Stimulated activated CD4-positive, alpha-beta T cell treated with anti-CD3 and anti-CD28 coated beads, Interleukin-1b, Interleukin-23, amount 100 ng/mL, for 24 hours (primary cell): ENCODE results near the gene HCN1.
"Not testable (repeated sequence)": the region's sequence is repeated elsewhere in the genome, so short reads cannot be mapped to it uniquely, and the experiment has no call there.

Experiments used
- DNase-seq, 4 experiments: peaks; one replicate each; pipeline ENCODE4 v3.0.0-alpha.2; 2020; ENCODE audit warnings: low read depth in 4 of 4, low spot score in 1 of 4

The HCN1 gene

DNA sequence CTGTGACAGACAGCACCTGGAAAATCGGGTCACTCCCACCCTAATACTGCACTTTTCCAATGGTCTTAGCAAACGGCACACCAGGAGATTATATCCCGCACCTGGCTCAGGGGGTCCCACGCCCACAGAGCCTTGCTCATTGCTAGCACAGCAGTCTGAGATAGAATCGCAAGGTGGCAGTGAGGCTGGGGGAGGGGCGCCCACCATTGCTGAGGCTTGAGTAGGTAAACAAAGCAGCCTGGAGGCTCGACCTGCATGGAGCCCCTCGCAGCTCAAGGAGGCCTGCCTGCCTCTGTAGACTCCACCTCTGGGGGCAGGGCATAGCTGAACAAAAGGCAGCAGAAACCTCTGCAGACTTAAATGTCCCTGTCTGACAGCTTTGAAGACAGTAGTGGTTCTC is 383.6 kb downstream of the HCN1 start:
- DNase-seq = not testable (repeated sequence)

GRCh38 chr5:45295231-45295630 is 400.9 kb downstream of the HCN1 start:
- DNase-seq = no peak

- DNase-seq = no peak
Measured at GRCh38 chr5:45288746-45289145, 407.4 kb downstream of the HCN1 start.

DNA sequence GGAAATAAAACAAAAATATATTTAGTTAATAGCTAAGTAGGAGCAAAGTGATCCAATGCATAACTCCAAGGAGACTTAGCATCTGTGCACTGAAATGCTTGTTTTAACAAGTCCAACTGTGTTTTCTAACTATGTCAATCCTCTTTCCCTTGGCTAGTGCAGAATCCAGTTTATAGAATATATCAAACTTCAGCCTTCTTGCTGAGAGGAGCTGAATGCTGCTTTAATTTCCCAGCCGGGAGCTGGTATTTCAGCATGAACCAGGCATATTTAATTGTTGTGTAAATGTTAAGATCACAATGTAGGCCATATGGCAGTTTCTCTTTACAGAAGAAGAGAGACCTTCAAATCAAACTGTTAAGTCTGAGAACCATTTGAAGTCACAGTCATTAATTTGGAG is 411.7 kb downstream of the HCN1 start:
- DNase-seq = no peak

GRCh38 chr5:45281081-45281480 is 415.1 kb downstream of the HCN1 start:
- no peak for DNase-seq

- no peak for DNase-seq
Measured at GRCh38 chr5:45279109-45279508, 417.1 kb downstream of the HCN1 start.

GRCh38 chr5:45277860-45278259 is 418.3 kb downstream of the HCN1 start:
- no peak for DNase-seq

GRCh38 chr5:45274241-45274640 is 421.9 kb downstream of the HCN1 start:
- DNase-seq = no peak

DNA sequence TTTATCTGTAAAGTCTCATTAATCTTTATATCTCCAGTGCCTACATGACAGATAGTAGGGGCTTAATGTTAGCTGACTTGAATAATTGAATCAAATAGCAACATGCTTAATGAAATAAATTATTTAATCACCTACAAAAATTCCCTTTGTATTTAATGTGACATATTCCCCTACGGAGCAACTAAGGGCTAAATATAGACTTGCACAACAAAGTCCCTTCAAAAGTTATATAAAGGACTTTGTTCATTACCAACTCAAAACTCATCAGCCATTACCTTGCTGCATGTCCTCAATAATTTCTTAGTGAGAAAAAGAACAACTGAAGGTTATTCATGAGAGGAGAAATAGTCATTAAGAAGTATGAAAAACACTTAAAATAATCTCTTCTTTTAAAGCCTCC is 424.6 kb downstream of the HCN1 start:
- no peak for DNase-seq

DNA sequence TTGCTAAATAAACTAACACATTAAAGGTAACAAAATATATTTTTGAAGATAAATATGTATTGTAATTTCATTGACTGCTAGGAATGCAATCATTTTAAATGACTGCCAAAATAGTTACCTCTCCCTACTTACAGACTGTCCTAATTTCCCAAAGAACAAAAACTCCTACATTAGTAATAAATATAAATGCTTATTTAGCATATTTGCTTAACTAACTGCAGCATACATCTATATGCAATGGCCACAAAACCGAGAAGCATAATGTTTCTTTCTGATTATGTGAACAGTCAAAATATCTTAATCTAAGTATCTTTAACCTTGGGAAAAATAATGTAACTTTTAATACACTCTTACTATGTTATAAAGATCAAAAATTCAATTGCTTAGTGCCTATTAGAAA is 431.7 kb downstream of the HCN1 start:
- no peak for DNase-seq

DNA sequence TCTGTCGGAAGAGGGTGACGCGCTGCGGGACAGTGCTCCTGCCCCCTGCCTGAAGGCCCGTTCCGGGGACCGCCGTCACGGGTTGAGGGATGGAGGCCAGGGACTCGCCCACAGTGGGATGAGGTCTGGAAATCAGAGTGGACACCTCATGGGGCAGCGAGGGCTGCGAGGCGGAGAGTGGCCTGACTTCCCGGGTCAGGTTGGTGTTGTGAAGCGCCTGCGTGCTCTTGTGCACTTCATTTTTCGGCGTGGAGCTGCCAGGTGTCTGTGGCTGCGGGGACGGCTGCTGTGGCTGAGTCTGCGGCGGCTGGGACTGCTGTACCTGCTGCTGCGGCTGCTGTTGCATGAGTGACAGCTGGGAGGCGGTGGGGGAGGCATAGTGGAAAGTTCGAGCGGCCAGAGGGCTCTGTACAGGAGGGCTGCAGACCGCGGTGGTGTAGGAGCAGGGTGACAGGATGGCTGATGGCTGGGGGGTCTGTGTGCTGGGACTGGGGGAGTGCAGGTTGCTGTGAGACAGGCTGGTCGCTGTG is 434.1 kb downstream of the HCN1 start:
- no peak for DNase-seq

DNA sequence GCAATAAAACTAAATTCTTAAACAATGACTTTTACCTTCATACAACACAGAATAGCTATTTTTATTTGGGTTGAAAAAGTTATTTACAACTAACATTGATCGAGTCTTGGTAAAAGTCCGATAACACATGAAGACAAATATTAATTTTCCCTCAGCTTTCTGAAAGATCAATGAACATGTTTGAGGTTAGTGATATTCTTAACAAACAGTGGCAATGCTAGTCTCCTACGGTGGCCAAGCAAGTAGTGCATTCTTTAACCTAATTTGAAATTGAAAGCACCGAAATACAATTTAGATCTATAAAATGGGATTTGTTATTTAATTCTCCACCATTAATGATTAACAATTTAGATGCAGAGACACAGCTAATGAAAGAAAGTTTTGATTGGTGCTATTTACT is 435.1 kb downstream of the HCN1 start:
- DNase-seq = no peak

DNA sequence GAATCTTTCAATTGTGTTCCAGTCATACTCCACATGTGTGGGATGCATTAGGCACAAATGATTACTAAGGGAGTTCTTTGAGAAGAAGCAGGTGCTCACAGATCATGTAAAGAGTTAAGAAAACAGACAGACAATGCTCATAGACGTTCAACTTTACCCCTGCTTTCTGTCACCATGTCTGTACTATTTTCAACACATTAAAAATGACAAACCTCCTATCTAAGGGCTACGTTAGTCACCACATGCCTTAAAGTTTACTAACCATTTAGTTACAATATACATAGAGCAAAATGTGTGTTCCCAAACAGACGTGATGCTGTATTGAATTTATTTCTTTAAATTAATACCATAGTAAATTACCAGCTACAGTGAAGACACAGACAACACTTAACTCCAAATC is 435.9 kb downstream of the HCN1 start:
- DNase-seq = no peak

DNA sequence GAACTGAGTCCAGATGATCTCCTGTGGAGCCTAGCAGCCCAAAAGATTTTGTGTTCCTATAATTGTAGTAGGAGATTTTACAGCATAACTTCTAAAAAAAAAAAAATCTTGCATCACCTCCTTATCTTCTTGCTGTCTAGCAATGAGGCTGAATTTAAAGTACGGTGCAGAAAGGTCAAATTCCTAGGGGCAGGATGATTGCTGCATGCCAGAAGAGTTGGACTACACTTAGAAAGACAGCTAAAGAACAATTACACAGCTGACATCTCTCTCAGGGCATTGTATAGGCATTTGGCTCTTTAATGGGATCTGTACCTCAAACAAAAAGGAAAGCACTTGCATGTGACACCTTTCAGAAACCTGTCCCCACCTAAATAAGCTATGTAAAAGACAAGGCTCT is 443.2 kb downstream of the HCN1 start:
- no peak for DNase-seq

GRCh38 chr5:45252541-45252940 is 443.6 kb downstream of the HCN1 start:
- no peak for DNase-seq

DNA sequence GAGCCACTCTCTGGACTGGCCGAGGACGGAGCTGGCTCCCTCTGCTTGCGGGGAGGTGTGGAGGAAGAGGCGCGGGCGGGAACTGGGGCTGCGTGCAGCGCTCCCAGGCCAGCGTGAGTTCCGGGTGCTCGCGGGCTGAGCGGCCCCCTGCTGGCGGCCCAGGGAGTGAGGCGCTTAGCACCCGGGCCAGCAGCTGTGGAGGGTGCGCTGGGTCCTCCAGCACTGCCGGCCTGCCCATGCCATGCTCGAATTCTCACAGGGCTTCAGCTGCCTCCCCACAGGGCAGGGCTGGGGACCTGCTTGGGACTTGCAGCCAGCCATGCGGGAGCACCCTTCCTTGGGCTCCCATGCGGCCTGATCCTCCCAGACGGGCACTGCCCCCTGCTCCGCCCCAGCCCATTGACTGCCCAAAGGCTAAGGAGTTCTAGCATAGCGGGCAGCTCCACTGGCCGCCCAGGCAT is 470.6 kb downstream of the HCN1 start:
- no peak for DNase-seq

DNA sequence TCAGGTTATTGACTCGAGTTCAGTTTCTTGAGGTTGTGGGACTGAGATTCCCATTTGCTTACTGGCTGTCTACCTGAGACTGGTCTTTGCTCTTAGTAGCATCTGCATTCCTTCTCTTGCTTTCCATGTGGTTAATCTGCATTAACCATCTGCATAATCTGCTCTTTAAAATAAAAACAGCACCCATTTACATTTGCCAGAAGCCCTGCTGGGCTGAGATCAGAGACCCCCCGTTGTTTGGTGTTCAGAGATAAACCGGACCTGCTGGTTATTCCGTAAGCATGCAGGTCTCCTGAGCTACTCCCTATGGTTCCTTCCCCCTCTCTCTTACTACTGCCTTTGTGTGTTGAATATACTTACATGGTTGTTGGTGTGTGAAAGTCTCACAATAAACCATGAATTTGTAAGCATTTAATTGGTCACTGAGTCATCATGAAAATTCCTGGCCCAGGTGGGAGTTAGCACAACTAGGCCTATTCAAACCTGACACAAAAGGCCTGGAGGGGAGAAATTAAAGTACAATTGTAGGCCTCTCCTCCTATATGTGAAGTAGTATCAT is 490.7 kb downstream of the HCN1 start:
- DNase-seq = no peak
